Choroid plexus epithelial cell (primary cell): ENCODE results near the gene COL24A1.
"Not testable (repeated sequence)": the region's sequence is repeated elsewhere in the genome, so short reads cannot be mapped to it uniquely, and the experiment has no call there.

Source experiments
- DNase-seq: peaks from one replicate; pipeline ENCODE4 v3.0.0-alpha.2; 2010; ENCODE audit warnings: low read depth
- H3K4me3 ChIP-seq: 2 replicates; pipeline ENCODE4 v1.5.1; 2011; ENCODE audit warnings: low read depth, mild to moderate bottlenecking, control low read depth, low read length, moderate library complexity
- TF ChIP-seq, protein P1 (sequence below): conservative IDR thresholded peaks from 2 replicates; pipeline ENCODE4 v1.5.1; 2011; ENCODE audit warnings: low read depth, mild to moderate bottlenecking, control low read depth, inconsistent platforms, low read length, moderate library complexity

Gene COL24A1

DNA sequence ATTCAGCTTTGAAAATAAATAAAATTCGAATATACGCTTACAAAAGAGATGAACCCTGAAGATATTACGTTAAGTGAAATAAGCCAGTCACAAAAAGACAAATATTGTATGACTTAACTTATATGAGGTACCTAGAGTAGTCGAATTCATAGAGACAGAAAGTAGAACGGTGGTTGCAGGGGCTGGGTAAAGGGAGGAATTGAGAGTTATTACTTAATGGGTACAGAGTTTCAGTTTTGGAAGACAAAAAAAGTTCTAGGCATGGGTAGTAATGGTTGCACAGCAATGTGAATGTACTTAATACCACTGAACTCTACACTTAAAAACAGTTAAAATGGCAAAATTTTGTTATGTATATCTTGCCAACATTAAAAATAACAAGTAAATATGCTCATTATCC lies 399.7 kb downstream of the COL24A1 start:
- DNase-seq = no peak
- no peak overlapping the region for H3K4me3 ChIP-seq
- TF ChIP-seq, protein P1, sequence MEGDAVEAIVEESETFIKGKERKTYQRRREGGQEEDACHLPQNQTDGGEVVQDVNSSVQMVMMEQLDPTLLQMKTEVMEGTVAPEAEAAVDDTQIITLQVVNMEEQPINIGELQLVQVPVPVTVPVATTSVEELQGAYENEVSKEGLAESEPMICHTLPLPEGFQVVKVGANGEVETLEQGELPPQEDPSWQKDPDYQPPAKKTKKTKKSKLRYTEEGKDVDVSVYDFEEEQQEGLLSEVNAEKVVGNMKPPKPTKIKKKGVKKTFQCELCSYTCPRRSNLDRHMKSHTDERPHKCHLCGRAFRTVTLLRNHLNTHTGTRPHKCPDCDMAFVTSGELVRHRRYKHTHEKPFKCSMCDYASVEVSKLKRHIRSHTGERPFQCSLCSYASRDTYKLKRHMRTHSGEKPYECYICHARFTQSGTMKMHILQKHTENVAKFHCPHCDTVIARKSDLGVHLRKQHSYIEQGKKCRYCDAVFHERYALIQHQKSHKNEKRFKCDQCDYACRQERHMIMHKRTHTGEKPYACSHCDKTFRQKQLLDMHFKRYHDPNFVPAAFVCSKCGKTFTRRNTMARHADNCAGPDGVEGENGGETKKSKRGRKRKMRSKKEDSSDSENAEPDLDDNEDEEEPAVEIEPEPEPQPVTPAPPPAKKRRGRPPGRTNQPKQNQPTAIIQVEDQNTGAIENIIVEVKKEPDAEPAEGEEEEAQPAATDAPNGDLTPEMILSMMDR = no peak

DNA sequence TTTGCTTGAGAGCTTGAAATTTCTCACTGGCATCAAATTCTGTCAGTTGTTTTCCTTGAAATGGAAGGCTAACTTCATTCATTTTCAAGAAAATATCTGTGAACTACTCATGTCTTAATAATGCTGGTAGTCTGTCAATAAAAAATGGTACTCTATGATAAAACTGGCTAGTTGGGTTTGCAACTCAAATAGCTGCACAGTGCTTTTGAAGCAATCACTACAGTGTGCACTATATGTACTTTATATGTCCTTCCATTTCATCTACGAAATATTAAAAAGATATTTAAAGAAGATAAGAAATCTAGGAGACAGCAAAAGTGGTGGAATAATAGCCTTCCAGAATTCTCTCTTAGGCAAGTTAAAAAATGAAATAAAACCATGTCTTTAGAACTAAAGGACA lies 408.5 kb downstream of the COL24A1 start:
- H3K4me3 ChIP-seq = no peak overlapping the region
- DNase-seq = no peak
- TF ChIP-seq, protein P1 = no peak

DNA sequence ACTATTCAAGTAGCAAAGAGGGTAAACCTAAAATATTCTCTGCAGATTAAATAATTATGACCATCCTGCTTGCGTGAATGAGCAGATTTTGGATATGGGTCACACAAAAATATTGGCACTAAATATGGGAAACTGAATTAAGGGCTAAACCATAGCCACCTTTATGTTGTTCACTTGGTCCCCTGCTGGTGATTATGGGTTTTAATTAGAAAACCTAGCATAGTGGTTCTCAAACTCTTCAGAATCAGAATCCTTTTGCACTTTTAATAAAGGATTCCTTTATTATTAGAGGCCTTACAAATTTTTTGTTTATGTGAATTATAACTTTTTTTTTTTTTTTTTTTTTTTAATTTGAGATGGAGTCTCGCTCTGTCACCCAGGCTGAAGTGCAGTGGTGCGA lies 409.8 kb downstream of the COL24A1 start:
- TF ChIP-seq, protein P1 = no peak
- DNase-seq = no peak
- H3K4me3 ChIP-seq = no peak overlapping the region

DNA sequence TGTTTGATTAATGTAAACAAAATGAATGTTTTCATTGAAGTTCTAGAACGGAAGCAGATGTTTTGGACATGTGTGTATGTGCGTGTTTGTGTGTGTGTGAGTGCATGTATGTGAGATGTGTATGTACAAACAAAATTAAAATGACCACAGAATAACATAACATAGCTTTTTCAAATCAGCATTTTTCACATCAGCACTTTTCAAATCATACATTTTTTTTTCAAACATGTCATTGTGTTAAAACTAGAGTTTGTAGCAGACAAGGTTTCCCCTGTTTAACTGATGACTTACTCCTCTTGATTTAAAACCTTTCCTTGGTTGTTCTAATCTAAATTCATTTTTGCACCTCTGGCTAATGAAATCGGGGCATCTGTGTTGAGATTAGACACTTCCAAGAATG lies 412.8 kb downstream of the COL24A1 start:
- H3K4me3 ChIP-seq = no peak overlapping the region
- TF ChIP-seq, protein P1 = no peak
- DNase-seq = no peak

DNA sequence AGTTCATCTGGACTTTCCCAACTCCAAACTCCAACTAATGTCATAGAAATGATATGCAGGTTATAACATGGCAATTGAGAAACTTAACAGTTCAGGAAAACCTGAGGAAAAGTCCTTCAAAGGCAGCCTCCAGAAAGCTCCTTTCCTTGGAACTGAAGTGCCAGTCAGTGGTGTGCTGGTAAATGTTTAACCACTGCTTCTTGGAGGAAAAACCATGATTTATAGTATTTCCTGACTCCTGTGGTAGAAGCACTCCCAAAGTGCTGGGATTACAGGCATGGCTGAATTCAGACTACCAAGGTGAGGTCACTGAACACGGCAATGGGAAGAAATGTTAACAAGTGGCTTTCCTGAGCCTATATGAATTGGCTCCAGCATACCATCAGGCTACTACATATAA lies 421.6 kb downstream of the COL24A1 start:
- TF ChIP-seq, protein P1 = no peak
- DNase-seq = no peak
- H3K4me3 ChIP-seq = no peak overlapping the region

DNA sequence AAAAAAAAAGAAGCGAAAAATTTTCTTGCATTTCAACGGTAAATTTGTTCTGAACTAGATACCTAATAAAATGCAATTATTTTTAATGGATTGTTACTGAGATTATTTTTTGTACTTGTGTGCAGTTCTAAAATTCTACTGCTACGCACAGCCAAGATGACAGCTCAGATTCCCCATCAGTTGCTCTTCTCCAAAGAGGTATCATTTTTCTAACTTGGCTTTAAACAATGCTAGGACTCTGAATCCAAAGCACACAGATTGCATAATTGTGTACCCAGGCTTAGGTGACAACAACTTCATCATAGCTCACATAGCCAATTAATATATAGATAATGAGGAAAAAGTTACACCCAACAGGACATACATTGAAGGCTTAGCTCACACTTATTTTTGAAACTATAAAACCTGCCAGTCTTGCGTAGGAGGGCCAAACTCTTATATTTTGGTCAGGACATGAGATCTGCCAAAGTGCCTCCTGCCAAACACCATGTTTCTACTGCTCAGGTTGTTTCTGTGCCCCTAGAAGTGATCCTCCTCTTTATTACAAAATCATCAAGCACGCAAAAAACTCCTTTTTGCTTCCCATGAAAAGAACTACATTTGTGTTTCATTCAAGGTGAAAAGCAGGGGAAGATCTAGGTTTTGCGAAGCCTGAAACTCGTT lies 437.8 kb downstream of the COL24A1 start:
- DNase-seq = no peak
- no peak overlapping the region for H3K4me3 ChIP-seq
- TF ChIP-seq, protein P1 = no peak

DNA sequence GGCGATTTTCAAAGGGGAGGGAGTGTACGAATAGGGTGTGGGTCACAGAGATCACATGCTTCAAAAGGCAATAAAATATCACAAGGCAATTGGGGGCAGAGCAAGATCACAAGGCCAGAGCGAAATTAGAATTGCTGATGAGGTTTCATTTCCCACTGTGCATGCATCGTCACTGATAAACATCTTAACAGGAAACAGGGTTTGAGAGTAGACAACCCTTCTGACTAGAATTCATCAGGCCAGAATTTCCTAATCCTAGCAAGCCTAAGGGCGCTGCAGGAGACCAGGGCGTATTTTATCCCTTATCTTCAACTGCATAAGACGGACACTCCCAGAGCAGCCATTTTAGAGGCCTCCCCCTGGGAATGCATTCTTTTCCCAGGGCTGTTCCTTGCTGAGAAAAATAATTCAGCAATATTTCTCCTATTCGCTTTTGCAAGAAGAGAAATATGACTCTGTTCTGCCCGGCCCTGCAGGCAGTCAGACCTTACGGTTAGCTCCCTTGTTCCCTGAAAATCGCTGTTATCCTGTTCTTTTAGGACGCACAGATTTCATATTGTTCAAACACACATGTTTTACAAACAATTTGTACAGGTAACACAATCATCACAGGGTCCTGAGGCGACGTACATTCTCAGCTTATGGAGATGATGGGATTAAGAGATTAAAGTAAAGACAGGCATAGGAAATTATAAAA lies 442.0 kb downstream of the COL24A1 start:
- not testable (repeated sequence) for H3K4me3 ChIP-seq, DNase-seq
